Measurements from ENCODE around the gene PFKM.
A peak's percentile ranks its signal among the peaks of the same experiment; 100 is the strongest.

Gene PFKM

GRCh38 chr12:48142818-48143674 lies 23.9 kb downstream of the PFKM start:
- no peak overlapping the region for H3K27ac ChIP-seq
- TF ChIP-seq CTCF (conservative IDR thresholded peaks at IDR 0.05): no peak

GRCh38 chr12:48143898-48144297 lies 24.7 kb downstream of the PFKM start:
- TF ChIP-seq CTCF (conservative IDR thresholded peaks at IDR 0.05): no peak
- no peak overlapping the region for H3K27ac ChIP-seq

DNA sequence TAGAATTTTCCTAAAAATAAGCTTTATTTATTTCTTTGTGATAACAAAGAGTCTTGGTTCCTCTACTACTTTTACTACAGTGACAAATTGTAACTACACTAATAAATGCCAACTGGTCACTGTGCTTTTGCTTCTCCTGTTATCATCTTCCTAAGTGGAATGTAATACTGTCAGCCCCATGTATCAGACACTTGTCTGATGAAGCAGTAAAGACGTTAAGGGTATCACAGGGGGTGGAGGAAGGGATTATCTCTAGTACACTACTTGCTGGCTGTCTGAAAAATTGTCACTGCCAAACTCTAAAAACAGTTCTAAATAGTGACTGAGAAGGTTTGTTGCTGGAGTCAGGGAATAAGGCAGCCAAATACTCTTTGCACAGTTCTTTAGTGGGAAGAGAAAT lies 26.8 kb downstream of the PFKM start:
- no peak for TF ChIP-seq CTCF (conservative IDR thresholded peaks at IDR 0.05)
- H3K27ac ChIP-seq: no peak overlapping the region

DNA sequence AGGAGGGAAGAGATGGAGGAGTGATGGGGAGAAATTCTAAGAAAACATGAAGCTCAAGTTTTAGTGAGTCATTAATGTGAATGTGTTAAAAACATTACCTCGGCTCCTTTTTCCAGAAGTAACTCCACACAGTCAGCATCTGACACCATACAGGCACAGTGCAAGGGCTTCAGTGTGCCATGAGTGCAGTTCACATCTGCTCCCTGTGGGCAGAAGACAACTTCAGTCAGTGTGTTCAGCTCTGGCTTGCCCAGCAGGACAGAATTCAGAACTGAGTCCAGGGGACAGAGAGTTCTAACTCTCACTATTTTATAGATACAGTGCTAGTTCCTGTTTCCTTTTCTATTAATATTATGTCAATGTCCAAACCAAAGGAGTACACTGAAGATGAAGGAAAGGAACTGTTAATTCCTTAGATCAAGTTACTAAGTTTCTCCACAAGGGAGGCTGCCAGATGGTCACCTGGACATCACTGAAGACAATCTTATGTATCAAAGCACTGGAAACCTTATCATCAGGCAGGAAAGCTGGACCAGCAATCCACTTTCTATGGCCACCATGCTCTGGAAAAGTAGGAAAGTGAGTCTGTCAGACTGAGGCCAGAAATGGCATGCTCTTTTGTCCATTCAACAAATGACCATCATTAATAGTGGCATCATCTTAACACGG lies 32.1 kb downstream of the PFKM start:
- TF ChIP-seq CTCF (conservative IDR thresholded peaks at IDR 0.05): no peak
- peak overlapping the region; percentile 9; the same call in 1 of the 2 replicates for H3K27ac ChIP-seq

GRCh38 chr12:48155786-48156185 lies 36.6 kb downstream of the PFKM start:
- H3K27ac ChIP-seq: peak overlapping the region; percentile 89; the same call in 1 of the 2 replicates

GRCh38 chr12:48156652-48157017 lies 37.5 kb downstream of the PFKM start:
- TF ChIP-seq CTCF (conservative IDR thresholded peaks at IDR 0.05): no peak
- peak overlapping the region; percentile 89 for H3K27ac ChIP-seq

DNA sequence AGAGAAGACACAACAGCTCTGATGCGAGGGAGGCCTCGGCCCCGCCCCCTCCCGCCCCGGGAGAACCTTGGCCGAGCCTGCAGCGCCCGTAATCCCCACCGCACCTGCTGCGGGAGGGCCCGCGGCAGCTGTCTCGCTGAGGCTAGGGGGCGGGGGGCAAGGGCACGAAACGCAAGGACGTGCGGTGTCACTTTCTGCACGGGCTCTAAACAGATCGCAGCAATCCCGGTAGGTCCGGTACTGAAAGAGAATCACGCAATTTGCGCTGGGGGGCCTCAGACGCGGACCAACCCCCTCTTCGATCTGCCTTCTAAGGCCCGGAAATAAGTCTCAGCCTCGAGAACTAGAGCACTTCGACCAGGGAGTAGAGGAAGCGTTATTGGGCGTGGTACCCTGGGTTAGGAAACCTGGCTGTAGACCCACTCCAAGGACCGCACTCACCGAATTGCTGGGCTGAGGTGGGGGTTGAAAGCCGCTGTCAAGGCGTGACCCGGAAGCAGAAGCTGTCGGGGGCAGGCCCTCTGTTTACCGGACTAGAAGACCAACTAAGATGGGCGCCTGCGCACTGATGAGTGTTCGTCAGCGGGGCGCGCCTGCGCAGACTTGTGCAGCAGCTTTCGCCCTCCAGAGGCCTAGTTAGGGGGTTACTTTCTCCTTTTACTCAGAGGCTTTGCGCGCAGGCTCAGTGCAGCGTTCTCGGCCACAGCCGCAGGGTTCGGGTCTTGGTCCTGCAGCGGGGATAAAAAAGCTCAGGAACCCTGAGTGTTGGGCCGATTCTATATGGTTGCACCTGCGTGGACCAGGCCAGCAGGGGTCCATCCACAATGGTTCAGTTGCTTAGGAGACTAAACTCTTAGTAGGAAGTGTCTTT lies 38.1 kb downstream of the PFKM start, which contains the start of gene ASB8:
Gene ASB8 (minus strand): TSS at position 498 of the 871 bp plus-strand sequence. CDS start 4,019 bp downstream, outside the sequence.
- peak within 1 kb of the TSS; percentile 89 for H3K27ac ChIP-seq
- TF ChIP-seq CTCF (conservative IDR thresholded peaks at IDR 0.05): peak; percentile 67
